ENCODE results near the gene TRIM63. TPM values are rescaled to one million over a fixed set of nuclear protein-coding genes. Genes with fewer than 3 reads are reported as not detected.
A peak's percentile ranks its signal among the peaks of the same experiment; 100 is the strongest.

Gene TRIM63
- total RNA-seq, 1 experiment from 2014 or later = not detected

GRCh38 chr1:26021647-26022403, 45.6 kb downstream of the TRIM63 start, which contains the start of gene EXTL1:
Gene EXTL1 (plus strand): TSS chr1:26021775. CDS start chr1:26022647, 872 bp downstream.
- H2BK5ac ChIP-seq (ENCODE audit: insufficient read length, low read length) = no peak within 1 kb of the TSS
- no peaks in the 10 kb centered on the region for H3K27me3 ChIP-seq (ENCODE audit: insufficient read depth, low read length)
- Mint-ChIP-seq H3K9me3 (no peaks in the 10 kb centered on the region), H3K27me3 (ENCODE audit: low read depth) (peaks cover 3% of the 10 kb centered on the region), H3K4me3 (peak within 1 kb of the TSS; percentile 75 to 89), H3K36me3 (ENCODE audit: insufficient read depth in 1 of 3, low read depth in 3 of 3) (no peaks in the 10 kb centered on the region), H3K4me1 (peaks cover 14 to 35% of the 10 kb centered on the region in 2 experiments), H3K27ac (peak within 1 kb of the TSS in 2 of 3 experiments; percentile 39 to 68; a peak in 3 of 7 replicates)
- H3K4me1 ChIP-seq (ENCODE audit: insufficient read depth, low read length) = no peaks in the 10 kb centered on the region
- H4K91ac ChIP-seq (ENCODE audit: insufficient read length, low read depth, low read length) = no peak within 1 kb of the TSS
- H2BK20ac ChIP-seq (ENCODE audit: low read depth, low read length, poor library complexity, severe bottlenecking) = no peak within 1 kb of the TSS
- no peaks in the 10 kb centered on the region for H3K9me3 ChIP-seq (ENCODE audit: control insufficient read depth, low read depth, low read length)
- TF ChIP-seq, protein P1, sequence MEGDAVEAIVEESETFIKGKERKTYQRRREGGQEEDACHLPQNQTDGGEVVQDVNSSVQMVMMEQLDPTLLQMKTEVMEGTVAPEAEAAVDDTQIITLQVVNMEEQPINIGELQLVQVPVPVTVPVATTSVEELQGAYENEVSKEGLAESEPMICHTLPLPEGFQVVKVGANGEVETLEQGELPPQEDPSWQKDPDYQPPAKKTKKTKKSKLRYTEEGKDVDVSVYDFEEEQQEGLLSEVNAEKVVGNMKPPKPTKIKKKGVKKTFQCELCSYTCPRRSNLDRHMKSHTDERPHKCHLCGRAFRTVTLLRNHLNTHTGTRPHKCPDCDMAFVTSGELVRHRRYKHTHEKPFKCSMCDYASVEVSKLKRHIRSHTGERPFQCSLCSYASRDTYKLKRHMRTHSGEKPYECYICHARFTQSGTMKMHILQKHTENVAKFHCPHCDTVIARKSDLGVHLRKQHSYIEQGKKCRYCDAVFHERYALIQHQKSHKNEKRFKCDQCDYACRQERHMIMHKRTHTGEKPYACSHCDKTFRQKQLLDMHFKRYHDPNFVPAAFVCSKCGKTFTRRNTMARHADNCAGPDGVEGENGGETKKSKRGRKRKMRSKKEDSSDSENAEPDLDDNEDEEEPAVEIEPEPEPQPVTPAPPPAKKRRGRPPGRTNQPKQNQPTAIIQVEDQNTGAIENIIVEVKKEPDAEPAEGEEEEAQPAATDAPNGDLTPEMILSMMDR (conservative IDR thresholded peaks at IDR 0.05) = no peak
- H3K27ac ChIP-seq (ENCODE audit: insufficient read length, low read depth, low read length) = no peak within 1 kb of the TSS
- no peak within 1 kb of the TSS for H2AK5ac ChIP-seq (ENCODE audit: insufficient read length, low read length)
- no peak within 1 kb of the TSS for H3K23ac ChIP-seq (ENCODE audit: insufficient read length, low read depth, low read length)
- H2AFZ ChIP-seq (ENCODE audit: low read length) = no peak within 1 kb of the TSS
- H4K5ac ChIP-seq (ENCODE audit: insufficient read length, low read depth, low read length) = no peak within 1 kb of the TSS
- H3K23me2 ChIP-seq (ENCODE audit: insufficient read length, low read depth, low read length, poor library complexity, severe bottlenecking) = no peaks in the 10 kb centered on the region
- WGBS (ENCODE audit: extremely low coverage, insufficient read length, low lambda C conversion rate) = no CpG with 5 or more reads among the region's 15 CpGs
- H3K4me2 ChIP-seq (ENCODE audit: insufficient read depth, insufficient read length, low read length) = peak within 1 kb of the TSS; percentile 26
- H3K79me2 ChIP-seq (ENCODE audit: insufficient read depth, low read length) = no peaks in the 10 kb centered on the region
- no peak within 1 kb of the TSS for H3K9ac ChIP-seq (ENCODE audit: extremely low read depth, insufficient read length, low read length)
- H3K14ac ChIP-seq (ENCODE audit: insufficient read depth, low read length) = no peak within 1 kb of the TSS
- no peak within 1 kb of the TSS for H3K56ac ChIP-seq (ENCODE audit: insufficient read length, low read depth, low read length)
- no peak within 1 kb of the TSS for H4K8ac ChIP-seq (replicated peaks; ENCODE audit: insufficient read length, low read depth, low read length)
- no peaks in the 10 kb centered on the region for H3K79me1 ChIP-seq (ENCODE audit: insufficient read depth, low read depth, low read length, poor library complexity, severe bottlenecking)
- no peak within 1 kb of the TSS for H2BK120ac ChIP-seq (ENCODE audit: low read depth, low read length, poor library complexity, severe bottlenecking)
- H2BK12ac ChIP-seq (ENCODE audit: insufficient read length, low read depth, low read length) = no peak within 1 kb of the TSS
- DNase-seq = peak; percentile 85
- no peaks in the 10 kb centered on the region for H4K20me1 ChIP-seq (ENCODE audit: control insufficient read depth, insufficient read depth, insufficient read length)
- no peak within 1 kb of the TSS for H3K18ac ChIP-seq (ENCODE audit: insufficient read length, low read depth, low read length)
- no peak within 1 kb of the TSS for H3K4ac ChIP-seq (ENCODE audit: low read depth, low read length)
- H3T11ph ChIP-seq (ENCODE audit: low read length) = no peak within 1 kb of the TSS
- no peak within 1 kb of the TSS for H2BK15ac ChIP-seq (ENCODE audit: low read depth, low read length)
